GM19463 (cell line): Measurements from ENCODE around the gene PPP1R2.
A peak's percentile ranks its signal among the peaks of the same experiment; 100 is the strongest.

Source experiments
- ATAC-seq: cut with Tn5 transposase; IDR thresholded peaks from one replicate; pipeline ENCODE4 v1.9.1; 2021; ENCODE audit warnings: mild to moderate bottlenecking, moderate library complexity; ENCODE audit not compliant: unreplicated experiment

The PPP1R2 gene

DNA sequence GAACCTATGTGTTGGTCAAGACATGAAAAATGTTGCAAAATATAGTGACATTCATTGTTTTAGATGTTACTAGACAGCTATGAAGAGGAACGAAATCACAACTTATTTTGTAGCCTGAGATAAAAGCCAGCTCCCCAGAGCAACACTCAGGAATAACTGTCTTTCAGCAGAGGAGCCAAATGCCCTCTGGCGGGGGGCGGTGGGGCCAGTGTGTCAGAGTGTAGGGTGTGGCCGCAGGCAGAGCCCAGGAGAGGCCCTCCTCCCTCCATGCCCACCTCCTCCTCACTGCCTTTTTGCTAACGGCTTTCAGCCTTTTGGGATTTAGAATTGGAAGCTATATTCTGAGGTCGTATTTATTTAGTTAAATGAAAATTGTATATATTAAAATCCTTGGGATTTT is 23.7 kb upstream of the PPP1R2 start:
- ATAC-seq = no peak

DNA sequence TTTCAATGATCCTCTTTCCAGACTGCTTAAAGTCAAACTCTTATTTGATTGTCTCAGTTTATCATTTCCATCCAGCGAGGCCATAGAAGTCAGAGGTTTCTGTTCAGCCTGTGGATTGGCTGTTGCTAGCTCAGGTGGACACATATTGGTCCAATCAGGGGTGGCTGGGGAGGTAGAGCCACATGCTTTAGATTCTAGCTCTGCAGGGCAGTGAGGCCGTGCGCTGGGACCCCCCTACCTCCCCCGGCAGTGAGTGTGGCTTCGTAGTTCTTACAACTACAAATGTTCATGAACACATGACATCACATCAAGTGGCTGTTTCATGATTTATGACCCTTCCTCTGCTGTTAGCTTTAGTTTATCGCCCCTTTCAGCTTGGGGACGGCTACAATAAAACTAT is 22.6 kb upstream of the PPP1R2 start:
- ATAC-seq = no peak

DNA sequence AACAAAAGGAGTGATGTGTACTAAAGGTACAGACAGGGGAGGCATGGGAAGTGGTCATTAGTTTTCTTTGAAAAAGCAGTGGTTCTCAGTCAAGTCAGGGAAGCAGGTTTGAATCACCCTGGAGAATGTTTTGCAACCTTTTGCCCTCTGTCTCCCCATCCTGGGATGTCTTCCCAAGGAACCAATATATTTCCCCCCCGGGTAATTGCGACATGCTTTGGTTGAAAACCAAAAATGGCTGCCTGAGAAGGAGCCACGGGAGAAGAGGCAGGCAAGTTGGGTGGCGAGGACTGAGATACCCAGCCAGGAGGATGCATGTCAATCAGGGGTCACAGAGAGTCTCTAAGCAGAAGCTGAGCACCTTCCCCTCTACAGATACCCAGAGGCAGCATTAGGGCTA is 20.2 kb upstream of the PPP1R2 start:
- no peak for ATAC-seq

DNA sequence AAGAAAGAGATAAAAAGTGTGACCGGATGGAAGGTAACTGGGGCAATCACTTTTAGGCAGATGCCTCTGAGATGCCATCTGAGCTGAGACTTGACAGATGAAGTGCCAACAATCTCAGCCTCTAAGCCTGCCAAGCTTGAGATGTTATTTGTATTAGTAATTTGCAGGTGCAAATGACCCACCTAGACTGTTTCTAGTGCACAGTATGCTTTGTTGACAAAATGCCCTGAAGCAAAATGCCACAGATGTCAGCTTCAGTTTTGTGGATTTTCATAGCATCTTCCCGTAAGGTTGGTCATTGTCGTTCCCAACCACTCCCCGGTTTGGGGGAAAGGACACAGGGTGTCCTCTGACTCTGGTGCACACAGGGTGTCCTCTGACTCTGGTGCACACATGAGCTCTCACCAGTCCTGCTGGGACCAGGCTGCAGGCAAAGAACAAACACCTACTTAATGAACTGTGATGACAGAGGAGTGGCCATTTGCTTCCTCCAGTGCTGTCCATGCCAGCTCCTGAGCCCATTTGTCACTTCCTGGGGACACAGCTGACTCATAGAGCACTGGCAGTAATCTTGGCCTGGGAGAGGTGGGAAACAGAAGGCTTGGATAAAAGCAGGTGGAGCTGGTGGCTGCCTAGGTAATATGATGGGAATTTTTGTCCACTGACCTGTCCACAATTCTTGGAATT is 16.7 kb upstream of the PPP1R2 start:
- ATAC-seq = no peak

DNA sequence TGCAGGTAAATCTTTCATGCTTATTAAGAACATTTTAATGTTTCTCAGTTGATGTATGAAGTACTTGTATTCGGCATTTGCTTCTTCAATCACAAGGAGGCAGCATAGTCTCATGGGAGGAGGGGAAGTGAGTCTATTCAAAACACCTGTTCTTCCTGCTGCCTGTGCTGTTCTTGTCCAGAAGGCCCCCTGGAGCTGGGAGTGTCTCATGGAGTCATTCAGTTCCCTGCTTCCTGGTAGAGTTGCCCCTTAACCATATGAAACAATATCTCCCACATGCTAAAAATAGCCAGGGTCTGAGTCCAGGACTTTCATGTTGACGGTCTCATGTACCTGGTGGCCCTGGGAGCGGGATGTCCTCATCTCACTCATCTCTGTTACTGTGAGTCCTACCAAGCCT is 15.5 kb upstream of the PPP1R2 start:
- ATAC-seq = peak; percentile 47

DNA sequence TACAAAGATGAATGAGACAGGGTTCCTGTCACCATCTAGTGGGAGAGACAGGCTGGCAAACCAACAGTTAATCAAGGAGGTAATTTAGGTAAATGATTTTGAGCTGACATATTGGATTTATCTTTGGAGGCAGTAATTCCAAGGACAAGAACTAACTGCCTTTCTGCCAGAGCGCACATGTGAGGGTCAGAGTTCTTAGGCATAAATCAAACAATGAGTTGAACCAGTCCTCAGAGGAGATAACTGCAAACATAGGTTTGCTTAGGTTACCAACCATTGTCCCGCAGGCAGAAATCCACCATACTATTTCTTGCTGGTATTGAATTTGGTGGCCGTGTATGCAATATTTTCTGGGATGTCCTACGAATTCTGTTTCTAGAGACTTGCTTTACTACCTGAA is 14.2 kb upstream of the PPP1R2 start:
- no peak for ATAC-seq

DNA sequence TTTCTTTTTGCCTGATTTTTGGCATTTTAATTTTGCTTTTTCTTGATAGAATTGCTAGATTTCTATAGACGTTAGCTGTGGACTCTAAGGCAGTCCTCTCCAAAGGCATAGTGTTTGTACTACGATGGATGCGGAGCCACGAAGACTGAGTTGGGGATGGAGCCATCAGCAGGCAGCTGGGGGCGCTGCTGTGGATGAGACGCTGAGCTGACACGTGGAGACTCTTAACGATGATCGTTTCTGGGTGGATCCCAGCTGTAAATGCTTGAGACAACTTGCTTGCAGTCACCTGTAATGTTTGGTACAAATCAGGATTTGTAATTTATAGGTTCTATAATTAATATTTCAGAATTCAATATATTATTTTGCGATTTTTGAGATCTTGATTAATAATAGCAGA is 13.3 kb upstream of the PPP1R2 start:
- ATAC-seq = no peak

DNA sequence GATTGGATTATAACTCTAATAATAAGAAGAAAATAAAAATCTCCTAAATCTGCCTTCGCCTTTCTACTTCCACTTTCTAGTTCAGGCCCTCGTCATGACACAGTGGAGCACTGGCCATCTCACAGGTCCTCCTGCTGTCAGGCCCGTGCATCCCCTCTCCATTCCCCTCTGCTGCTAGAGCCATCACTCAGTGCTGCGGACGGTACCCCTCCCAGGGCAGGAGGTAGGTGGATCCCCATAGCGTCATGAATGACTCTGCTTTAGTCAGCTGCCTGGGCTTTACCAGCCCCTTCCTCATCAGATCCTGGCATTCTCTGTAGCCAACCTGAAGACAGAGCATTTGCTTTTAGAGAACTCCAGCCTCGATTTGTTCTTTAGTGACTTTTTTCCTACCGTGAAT is 12.0 kb upstream of the PPP1R2 start:
- ATAC-seq = no peak

DNA sequence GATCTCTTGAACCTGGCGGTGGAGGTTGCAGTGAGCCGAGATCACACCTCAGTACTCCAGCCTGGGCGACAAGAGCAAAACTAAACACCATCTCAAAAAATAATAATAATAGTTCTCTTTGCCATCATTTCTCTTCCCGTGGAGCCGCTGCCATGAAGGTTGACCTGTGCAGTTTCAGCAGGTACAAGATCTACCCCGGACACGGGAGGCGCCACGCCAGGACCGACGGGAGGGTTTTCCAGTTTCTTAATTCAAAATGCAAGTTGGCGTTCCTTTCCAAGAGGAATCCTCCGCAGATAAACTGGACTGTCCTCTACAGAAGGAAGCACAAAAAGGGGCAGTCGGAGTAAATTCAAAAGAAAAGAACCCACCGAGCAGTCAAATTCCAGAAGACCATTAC is 11.3 kb upstream of the PPP1R2 start:
- ATAC-seq = no peak

DNA sequence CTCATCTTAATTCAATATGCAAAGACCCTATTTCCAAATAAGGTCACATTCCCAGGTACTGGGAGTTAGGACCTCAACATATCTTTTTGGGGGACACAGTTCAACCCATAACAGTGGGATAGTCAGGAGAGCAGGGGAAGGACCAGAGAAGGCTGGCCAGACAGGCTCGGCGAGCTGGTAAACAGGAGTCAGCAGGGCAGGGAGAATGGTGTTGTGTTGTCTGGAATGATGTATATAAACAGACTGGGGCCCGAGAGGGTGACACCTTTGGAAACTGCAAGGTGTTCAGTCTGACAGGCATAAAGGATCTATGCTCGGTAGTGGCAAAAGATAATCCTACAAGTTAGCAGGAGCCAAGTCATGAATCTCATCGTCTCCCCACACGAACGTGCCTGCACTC is 10.1 kb upstream of the PPP1R2 start:
- ATAC-seq = no peak

DNA sequence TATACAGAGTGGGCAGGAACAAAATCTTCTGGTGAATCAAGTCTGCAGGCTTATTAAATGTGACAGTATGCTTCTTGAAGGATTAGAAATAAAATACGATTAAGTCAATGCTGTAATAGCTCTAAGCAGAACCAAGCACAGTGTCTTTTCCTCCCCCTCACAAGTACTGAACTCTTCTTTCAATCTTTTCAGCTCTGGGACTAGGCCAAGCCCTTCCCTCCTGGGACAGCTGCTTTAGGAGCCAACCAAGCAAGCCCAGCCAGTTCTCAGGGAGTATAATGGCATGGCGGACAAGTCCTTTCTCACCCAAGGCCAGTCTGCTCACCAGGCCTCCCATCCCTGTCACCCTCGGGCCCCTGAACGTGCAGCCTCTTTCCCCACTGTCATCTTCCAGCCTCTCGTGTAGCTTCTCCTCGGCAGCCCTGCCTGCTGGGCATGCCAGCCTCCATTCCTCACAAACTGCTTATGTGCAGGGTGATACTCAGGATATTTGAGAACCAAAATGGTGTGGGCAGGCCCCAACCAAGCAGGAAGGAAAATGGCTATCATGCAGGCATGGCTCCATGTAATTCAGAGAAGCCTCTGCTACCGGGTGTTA is 8.4 kb upstream of the PPP1R2 start:
- no peak for ATAC-seq

DNA sequence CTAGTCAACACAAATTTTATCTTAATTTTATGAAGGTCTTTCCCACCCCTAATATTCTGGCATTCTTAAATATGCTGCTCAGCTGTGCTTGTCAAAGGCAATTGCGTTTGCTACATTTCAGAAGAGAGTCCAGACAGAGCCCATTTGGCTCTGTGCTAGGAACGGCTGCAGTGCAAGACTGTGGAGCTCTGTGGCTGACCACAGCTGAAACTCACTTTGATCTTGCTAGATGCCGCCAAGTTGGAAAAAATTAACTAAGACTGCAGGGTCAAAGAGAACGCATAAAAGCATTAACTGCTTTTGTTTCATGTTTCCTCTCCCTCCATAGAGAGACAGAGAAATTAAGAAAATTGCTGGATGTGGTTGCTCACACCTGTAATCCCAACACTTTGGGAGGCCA is 7.6 kb upstream of the PPP1R2 start:
- ATAC-seq = peak; percentile 65

DNA sequence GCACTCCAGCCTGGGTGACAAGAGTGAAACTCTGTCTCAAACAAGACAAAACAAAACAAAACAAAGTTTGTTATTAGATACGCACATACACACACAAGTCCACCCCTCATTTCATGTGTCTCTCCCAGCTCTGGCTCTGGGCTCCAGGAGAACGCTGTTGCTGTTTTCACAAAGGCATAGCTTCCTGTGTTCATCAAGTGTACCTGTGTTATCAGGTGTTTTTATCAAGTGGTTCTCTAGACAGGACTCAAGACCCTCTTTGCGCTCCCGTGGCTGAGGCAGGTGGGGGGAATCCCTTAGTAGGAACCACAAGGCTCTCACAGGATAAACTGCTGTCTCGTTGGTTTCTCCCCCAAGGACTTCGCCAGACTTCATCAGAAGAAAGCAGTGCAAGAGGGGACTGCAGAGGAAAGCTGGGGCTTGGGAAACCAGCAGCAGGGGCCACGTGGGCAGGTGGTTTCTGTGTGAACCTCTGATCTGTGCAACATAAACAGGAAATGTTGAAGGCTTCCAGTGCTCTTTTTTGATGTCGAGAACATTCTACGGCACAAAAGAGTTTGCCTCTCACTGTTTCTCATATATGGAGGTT is 6.9 kb upstream of the PPP1R2 start:
- ATAC-seq = no peak

DNA sequence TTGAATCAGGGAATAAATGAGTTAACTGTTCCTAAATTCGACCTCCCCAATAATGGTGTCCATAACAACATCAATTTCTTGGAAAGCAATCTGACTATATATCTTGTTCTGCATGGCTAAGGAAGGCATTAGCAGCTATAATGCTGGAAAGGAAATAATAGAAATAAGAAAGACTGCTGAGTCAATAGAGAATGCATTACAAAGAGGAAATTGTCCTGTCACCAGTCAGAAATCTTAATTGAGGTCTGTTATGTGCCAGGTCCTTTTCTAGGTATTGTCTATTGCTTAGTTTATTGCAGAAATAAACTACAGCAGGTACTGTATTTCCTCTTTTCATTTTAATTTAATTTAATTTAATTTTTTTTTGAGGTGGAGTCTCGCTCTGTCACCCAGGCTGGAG is 5.9 kb upstream of the PPP1R2 start:
- no peak for ATAC-seq

DNA sequence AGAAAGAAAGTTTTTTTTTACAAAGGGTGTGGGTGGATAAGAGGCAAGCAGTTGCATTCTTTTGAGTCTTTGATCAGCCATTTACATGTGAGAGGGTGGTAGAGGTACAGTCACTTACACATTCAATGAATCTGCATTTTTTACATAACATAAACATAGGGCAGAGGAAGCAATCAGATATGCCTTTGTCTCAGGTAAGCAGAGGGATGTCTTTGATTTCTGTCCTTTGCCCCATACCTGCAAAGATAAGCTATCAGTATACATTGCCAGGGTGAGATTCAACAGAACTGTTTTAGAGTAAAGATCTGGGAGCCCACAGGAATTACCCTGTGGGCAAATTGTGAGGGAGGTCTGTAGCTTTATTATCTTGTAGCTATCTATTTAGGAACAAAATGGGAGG is 5.4 kb upstream of the PPP1R2 start:
- ATAC-seq = no peak

DNA sequence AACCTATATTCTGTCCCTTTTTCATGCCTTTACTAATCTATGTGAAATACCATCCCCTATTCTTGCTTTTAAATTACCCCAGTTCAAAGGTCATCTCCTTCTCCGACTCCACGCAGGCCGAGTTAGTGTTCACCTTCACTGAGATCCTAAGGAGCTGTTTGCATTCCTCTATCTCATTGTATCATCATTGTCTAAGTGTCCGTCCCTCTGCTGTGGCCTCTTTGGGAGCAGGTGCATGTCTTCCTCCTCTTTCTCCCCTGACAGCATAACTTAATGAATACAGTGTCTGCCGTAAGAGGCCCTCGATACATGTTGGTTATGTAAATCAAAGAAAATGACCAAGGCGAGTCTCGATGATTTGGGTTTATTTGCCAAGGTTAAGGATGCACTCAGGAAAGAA is 4.9 kb upstream of the PPP1R2 start:
- no peak for ATAC-seq

DNA sequence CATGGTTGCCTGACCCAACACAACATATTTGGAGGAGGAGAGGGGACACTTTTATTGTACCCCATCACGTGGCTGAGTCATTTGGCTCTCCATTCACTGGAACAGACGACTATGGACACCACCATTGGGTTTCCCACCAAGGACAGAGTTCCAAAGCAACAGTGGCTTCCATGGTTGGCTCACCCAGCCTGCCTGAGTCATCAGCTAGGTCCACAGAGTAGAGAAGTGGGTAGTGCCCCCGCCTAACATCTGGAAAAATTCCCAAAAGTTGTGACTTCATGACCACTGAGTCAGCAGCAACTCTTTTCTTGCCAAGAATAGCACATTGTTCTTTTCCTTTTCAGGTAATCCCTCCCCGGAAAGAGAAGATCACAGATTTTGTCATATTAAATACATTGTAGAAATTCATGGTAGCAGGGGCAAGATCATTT is 3.0 kb upstream of the PPP1R2 start:
- ATAC-seq = no peak

DNA sequence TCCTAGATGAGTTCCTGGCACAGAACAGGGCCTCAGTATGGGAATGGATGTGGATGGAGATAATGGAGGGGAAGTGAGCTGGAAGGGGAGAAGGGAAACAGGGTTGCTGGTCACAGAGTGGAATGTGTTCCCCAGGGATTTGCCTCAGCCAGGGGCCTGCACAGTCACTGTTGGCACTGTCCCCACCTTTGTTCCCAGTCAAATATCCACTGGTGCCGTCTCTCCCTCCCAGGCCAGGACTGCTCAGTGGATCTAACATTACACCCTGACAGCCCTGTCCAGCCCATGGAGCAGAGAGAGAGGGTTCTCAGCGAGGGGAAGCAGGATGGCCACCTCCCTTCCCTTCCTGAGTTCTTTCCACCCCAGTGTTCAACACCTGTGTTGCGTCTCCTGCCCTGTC is 1.5 kb upstream of the PPP1R2 start:
- no peak for ATAC-seq

DNA sequence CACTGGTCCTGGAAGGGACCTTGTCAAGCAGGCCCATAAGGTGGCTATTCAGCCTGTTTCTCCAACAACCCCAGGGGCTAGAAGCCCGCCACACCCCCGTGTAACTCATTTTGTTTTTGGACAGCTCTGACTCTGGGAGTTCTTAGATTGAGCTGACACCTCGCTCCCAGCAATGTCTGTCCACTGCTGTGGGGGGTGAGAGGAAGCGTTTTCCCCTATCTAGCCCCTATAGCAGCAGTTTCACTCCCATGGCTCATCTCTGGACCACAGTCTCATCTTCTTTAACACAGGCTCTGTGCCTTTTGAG is 1.1 kb upstream of the PPP1R2 start:
- ATAC-seq = no peak

DNA sequence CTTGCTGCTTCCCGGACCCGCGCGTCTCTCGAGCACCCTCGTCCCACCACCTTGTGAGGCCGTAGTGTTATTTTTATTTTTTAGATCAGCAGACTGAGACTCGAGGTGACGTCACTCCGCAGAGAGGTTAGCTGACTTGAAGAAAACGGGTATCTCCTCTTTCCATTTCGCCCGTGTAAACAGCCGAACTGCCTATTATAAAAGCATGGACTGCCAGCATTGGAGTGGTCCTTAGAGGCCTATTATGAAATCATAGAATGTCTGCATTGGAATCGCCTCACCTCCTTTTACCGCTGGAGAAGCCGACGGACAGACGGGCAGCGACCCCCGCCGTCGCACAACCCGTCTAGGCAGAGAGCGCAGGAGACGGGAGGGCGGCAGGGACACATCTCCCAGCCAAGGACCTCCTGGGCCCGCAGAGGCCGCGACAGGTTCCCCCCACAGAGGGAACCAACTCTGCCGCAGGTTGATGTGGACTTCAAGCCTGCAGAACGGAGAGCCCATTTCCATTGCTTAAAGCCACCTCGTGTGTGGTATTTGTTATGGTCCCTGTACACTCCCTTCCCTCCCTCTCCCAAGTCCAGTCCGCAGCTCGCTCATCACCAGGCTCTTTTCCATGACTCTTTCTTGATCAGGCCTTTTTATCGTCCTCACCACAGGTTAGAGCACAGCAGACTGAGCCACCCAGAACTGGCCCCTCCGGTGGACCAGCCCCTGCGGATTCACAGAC is 540 bp upstream of the PPP1R2 start:
- no peak for ATAC-seq

DNA sequence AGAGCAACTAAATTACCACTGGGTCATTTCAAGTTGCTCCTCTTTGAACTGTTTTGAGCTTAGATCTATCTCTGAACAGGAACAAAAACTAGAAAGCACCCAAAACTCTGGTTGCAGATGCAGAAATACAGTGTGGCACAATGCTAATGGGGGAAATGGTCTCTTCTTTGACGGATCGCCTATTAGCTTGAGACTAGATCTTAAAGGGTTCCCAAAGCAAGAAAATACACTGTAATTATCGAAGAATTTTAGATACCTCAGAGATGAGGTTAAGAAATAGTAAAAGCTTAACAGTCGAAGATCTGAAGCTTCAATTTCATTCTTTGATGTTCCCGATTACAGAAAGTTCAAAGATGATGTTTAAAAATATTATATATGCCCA is 818 bp downstream of the PPP1R2 start:
- ATAC-seq = no peak

DNA sequence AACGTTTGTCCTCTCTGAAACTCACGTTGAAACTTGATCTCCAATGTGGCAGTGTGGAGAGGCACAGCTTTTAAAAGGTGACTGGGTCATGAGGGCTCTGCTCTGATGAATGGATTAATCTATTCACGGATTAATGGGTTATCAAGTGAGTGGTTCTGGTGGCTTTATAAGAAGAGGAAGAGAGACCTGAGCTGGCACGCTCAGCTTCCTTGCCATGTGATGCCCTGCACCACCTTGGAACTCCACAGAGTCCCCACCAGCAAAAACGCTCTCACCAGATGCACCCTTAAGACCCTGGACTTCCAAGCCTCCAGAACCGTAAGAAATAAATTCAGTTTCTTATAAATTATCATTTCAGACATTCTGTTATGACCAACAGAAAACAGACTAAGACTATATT is 2.6 kb downstream of the PPP1R2 start:
- ATAC-seq = no peak
